OCI-LY1 (cell line): ENCODE data around the gene SYNE1.

Experiments used
- EZH2 ChIP-seq: fragments of 200-600 bp; sonication (generic), shearing (Covaris generic); IDR thresholded peaks from 2 replicates; pipeline ENCODE4 v1.8.0; 2017; ENCODE audit warnings: borderline replicate concordance, mixed run types, mild to moderate bottlenecking, antibody characterized with exemption, low read length, moderate library complexity, mixed read lengths
- TF ChIP-seq, protein P1 (sequence below): fragments of 200-600 bp; sonication (generic), shearing (Covaris generic); IDR thresholded peaks from 2 replicates; pipeline ENCODE4 v1.5.1; 2017; ENCODE audit warnings: mild to moderate bottlenecking, antibody characterized with exemption, low read length, moderate library complexity, mixed read lengths

DNA sequence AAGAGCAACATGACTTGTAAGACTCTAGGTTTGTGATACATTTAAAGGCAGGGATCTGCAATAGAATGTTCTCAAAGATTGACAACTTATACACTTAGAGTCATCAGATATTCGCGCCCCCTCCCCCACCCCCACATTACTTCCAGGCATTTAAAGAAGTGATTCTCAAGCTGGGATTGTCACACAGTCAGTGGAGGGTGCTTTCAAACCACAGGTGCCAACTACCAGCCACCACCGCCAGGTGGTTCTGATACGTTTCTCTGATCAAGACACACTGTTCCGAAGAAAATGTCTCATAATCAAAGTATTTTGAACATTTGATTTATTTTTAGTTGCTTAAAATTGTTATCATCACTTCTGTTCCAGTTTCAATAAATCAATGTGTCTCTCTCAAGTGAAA lies 472.2 kb downstream of the SYNE1 start:
- TF ChIP-seq, protein P1, sequence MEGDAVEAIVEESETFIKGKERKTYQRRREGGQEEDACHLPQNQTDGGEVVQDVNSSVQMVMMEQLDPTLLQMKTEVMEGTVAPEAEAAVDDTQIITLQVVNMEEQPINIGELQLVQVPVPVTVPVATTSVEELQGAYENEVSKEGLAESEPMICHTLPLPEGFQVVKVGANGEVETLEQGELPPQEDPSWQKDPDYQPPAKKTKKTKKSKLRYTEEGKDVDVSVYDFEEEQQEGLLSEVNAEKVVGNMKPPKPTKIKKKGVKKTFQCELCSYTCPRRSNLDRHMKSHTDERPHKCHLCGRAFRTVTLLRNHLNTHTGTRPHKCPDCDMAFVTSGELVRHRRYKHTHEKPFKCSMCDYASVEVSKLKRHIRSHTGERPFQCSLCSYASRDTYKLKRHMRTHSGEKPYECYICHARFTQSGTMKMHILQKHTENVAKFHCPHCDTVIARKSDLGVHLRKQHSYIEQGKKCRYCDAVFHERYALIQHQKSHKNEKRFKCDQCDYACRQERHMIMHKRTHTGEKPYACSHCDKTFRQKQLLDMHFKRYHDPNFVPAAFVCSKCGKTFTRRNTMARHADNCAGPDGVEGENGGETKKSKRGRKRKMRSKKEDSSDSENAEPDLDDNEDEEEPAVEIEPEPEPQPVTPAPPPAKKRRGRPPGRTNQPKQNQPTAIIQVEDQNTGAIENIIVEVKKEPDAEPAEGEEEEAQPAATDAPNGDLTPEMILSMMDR: peak; percentile 14; the same call in 1 of the 2 replicates
- TF ChIP-seq EZH2: no peak
